GM04503 (cell line): Measurements from ENCODE around the gene OR8D2.

Source experiments
- DNase-seq: peaks from one replicate; pipeline ENCODE4 v3.0.0-alpha.2; 2012; ENCODE audit warnings: low read depth

Gene OR8D2, protein sequence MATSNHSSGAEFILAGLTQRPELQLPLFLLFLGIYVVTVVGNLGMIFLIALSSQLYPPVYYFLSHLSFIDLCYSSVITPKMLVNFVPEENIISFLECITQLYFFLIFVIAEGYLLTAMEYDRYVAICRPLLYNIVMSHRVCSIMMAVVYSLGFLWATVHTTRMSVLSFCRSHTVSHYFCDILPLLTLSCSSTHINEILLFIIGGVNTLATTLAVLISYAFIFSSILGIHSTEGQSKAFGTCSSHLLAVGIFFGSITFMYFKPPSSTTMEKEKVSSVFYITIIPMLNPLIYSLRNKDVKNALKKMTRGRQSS

DNA sequence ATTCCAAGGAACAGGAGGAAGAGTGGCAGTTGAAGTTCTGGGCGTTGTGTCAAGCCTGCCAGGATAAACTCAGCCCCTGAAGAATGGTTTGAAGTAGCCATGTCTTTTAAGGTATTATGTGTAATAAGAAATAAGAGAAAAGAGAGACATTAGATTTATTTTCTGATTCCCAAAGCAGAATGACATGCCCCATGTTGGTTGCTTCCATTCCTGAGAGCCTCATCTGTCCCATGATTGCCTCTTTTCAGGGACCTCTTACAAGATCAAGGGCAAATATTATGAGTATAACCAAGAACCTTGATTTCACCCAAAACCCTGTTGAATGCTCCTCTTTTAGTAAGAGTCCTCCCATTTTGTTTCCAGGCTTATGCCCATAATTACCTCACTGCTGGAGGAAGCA, at the start of gene OR8D2:
Gene OR8D2 (minus strand): TSS at position 101 of the 400 bp plus-strand sequence. CDS start 0 bp downstream, at position 101.
- no peak for DNase-seq

DNA sequence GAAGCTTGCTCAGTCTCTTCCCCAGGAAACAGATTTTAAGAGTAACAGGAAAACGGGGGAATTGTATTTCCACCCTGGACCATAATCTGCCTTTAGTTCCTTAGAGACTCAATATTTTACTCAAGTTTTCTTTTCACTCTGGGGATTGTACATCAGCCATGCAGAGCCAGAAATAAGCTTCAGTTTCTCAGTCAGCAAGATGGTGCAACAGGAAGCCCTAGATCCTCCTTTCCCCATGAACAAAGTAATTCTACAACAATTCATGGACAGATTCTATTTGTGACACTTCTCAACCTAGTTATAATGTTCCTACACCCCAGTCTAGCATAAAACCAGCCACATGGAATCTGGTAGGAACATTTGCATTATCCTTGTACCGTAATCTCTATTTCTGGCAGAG, 39.6 kb upstream of the OR8D2 start:
- no peak for DNase-seq

DNA sequence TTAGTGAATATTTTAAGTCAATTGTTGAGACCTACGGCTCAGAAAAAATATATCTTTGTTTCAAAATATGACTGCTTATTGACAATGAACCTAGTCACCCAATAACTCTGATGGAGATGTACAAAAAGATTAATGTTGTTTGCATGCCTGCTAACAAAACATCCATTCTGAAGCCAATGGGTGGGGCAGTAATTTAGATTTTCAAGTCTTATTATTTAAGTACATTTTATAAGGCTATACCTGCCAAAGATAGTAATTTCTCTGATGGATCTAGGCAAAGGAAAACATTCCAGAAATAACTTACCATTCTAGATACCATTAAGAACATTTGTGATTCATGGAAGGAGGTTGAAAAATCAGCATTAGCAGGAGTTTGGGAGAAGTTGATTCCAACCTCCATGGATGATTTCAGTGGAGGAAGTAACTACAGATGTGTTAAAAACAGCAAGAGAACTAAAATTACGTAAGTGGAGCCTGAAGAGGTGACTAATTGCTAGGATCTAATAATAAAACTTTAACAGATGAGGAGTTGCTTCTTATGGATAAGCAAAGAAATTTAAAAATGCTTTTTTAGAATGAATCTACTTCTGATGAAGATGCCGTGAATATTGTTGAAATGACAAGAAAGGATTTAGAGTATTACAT, 26.4 kb upstream of the OR8D2 start:
- DNase-seq = no peak

DNA sequence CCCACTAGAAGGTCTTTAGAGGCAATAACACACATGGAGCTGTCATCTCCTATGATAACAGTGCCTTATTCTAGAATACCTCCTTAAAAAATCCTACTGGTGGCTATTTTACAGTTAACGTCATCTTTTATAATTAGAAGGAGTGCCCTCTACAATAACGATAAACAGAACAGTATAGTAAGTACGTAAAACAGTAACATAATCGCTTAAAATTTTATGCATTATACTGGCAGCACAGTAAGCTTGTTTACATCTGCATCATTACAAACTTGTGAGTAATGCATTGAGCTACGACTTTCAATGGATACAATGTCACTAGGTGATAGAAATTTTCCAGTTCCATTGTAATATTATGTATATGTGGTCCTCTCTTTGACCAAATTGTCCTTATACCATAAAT, 24.3 kb upstream of the OR8D2 start:
- DNase-seq = no peak

DNA sequence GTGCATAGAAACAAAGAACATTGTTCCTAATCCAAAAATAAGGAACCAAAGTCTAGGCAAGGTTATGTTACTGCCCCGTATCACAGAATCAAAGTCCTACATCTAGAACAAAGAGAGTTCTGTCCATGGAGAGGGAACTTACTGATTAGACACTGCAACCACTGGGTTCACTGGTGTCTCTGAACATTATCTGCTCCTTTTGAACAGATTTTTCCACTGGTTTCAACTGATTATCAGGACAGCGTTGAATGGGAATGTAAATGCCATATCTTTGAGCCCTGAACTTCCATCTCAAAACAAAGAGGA, 20.1 kb upstream of the OR8D2 start:
- no peak for DNase-seq

DNA sequence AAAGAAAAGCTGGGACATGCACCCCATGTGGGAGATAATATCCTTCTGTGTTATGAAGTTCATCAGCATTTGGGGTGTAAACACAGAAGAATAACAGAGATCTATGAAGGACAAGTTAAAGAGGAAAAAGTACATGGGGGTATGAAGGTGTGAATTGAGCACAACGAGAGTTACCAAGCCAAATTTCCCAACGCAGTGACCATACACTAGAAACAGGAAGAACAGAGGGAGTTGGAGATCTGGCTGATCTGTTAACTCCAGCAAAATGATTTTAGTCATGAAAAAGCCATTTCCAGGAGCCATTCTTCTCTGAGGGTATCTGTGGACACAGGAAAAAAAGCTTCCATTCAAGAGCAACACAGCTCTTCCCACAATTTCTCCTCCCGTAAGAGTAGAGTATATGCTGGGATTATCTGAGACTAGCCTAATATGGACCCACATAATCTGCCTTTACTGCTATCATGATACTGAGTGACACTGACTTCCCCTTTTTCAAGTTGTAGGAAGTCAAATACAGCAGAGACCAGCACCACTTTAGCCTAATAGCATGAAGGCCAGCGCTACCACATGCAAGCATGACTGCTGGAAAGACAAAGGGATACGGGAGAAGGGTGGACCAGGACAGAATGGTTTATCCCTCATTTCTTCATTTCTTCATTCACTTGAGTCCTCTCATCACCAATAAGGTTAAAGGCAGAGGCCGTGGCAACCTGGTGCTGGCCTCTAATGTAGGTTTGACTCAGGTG, 19.6 kb upstream of the OR8D2 start:
- no peak for DNase-seq

DNA sequence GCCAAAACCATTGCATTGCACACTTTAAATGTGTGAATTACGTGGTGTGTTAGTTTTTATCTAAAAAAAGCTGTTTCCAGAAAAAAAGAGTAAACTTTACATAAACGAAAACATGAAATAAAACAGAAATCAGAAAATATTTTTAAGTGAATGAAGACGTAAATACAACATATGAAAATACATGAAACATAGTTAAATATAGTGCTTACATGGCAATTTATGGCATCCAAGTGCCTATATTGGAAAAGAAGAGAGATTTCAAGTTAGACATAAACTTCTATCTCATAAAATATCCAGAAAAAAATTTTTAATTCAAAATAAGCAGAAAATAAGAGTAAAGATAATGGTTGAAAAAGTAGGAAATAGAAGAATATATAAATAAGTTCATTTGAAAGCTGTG, 11.9 kb upstream of the OR8D2 start:
- no peak for DNase-seq

DNA sequence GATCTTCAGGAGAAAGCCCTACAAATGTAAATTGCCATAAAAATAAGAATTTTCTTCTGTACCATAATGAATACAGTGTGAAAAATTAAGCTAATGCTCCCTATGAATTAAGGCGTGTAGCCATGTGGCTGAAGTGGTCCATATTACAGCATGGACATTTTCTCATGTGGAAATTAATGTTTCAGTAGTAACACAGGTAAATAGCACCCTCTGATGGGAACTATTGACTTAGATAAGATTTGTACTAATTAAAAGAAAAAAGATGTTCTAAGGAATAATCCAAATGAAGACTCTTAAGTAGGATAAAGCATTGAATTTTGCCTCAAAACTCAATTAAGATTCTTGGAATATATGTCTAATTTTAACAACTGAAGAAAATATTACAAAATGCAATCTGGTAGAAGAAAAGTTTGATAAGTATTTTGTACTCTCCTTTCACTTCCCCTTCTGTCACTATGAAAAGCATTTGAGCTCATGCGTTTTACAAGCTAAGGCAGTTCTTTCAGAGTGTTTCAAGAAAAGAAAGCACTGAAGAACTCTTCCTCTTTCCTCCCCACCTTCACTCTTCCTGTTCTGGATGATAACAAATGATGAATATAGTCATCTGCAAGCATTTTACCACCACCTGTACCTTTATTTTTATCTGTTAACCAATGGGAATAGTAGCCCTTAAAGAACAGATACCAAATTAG, 9.9 kb upstream of the OR8D2 start:
- DNase-seq = no peak

DNA sequence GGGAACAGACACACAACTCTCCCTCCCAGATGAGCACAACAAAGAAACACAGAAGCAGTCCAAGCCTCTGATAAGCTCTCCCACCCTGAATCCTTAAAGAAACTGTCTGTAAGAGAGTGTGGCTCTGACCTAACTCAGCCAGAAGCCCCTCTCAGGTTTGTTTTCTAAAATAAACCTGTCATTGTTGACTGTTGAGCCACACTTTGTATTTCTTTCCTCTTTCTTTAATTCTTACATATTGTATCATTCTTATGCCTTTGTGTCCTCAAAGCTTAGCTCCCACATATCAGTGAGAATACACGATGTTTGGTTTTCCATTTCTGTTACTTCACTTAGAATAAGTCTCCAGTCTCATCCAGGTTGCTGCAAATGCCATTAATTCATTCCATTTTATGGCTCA, 7.8 kb upstream of the OR8D2 start:
- DNase-seq = no peak

DNA sequence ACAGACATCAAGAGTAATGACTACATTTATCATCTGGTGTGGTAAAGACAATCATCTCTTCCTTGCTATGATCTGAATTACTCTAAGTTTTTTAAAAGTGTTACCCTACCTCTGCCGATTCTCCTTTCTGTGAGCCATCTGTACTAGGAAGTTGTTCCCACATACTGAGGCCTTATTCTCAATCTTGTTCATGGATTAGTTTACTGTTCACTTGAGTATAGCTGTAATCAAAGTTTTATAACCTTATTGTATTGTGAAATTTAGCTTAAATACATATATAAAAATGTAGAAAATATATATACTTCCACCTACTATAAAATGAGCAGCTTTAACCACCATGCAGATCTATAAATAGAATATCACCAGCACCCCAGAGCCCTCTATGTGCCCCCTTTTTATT, 2.4 kb upstream of the OR8D2 start:
- no peak for DNase-seq

DNA sequence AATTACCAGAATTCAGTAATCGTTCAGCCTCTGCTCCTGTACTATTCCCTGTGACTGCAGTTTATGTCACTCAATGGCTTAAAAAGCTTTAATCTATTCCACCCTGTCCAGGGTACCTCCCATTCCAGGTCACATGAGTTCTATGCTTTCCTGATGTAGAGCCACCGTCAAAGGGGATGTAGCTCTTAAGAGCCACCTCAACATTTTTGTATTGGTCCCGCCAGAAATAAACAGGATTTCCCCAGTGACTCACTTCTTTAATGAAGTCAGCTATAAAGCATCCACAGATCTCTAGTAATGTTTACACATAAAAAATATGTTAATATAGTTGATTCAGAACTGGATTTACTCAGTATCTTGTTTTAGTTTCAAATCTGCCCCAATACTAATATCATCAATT, 4.9 kb downstream of the OR8D2 start:
- no peak for DNase-seq

DNA sequence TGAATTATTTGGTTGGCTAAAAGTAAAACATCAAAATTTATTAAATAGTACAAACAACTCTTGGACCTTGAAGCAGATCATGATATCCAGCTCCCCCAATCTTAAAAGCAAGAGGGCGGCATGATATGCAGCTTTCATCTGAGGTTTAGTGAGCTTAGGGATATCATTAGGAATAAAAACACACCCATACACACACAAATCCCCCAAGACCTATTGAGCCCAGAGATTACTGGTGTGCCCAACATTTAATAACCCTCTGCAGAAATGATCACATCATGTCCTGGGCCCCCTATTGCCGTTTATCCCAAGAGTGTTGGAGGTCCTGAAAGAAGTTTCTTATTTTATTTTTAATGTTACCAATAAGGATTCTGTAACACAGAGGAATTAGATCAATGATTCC, 6.1 kb downstream of the OR8D2 start, which contains the start of gene OR8D1:
Gene OR8D1 (minus strand): TSS at position 101 of the 400 bp plus-strand sequence. CDS start 3,183 bp downstream, outside the sequence.
- no peak for DNase-seq

DNA sequence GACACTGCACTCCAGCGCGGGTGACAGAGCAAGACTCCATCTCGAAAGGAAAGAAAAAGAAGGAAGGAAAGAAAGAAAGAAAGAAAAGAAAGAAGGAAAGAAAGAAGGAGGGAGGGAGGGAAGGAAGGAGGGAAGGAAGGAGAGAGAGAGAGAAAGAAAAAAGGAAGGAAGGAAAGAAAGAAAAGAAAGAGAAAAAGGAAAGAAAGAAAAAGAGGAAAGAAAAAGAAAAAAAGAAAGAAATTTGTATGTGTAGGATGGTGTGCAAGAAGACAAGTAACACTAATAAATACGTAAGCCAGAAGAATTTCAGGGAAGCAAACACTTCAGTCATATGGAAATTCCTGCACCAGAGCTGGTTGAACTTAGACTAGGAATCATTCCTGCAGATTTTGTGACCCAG, 6.9 kb downstream of the OR8D2 start:
- DNase-seq = no peak

DNA sequence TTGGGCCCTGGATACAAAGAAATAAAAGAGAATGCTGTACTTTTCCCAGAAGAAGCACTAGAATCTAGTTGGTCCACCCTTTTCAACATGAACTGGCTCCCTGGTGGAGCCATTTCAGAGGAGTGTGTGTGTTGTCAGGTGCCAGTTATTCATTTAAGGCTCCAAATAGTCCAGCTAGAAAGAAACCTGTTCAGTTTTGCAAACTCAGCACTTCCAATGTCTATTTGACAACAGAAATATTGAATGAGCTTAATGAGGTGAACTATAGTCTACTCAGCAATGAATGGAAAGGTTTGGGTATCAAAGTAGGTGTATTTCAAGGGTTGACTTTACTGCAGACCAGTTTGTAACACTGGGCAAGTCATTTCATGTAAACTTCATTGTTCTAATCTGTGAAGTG, 8.3 kb downstream of the OR8D2 start:
- no peak for DNase-seq

DNA sequence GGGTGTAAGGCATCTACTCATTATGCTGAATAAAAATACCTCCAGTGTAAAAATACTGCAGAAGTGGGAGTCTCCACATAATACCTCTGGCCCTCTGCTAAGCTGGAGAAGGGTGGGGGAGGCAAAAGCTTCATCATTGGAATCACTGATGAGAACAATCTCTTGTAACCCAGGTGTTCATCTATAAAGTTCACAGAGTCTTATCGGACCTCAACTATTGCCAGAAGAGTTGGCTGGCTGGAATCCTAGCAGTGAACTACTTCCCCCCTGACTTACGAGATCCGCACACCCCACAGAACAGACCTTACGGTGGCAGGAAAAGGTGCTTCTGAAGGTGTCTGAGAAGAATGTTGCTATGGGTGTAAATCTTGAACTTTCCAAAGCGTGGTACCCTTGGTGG, 8.7 kb downstream of the OR8D2 start:
- DNase-seq = no peak

DNA sequence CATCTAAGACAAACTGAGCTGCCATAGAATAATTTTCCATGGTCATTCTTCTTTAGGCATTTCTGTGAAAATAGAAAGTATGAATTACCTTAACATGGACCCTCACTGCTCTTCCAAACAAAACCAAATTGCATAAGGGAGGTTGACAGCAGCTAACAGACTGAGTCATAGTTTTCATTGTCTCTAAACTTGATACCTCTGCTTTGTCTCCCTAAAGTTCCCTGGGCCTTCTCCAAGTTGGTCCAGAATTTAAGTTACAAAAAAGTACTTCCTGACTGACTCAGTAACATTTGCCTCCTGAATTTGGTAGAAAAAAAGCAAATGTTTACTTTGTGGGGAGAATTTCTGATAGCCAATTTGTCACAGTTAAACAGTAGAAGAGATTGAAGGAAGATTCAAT, 9.3 kb downstream of the OR8D2 start:
- no peak for DNase-seq

DNA sequence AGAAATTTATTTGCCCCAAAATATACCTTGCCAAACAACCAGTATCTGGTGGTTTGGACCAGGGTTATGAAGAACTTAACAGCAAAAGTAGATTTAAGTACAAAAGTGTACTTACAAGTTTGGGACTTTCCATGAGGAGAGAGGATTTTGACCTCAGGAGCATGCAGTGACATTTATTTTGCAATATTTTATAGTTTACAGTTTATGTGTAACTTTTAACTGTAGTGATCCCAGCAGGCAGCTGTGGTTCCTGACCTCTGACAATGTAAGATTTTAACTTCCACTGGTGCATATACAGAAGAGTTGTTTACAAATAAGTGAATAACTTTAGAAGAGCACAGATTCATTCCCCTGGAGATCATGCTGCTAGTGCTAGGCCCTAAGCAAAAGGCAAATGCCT, 12.9 kb downstream of the OR8D2 start:
- DNase-seq = no peak

DNA sequence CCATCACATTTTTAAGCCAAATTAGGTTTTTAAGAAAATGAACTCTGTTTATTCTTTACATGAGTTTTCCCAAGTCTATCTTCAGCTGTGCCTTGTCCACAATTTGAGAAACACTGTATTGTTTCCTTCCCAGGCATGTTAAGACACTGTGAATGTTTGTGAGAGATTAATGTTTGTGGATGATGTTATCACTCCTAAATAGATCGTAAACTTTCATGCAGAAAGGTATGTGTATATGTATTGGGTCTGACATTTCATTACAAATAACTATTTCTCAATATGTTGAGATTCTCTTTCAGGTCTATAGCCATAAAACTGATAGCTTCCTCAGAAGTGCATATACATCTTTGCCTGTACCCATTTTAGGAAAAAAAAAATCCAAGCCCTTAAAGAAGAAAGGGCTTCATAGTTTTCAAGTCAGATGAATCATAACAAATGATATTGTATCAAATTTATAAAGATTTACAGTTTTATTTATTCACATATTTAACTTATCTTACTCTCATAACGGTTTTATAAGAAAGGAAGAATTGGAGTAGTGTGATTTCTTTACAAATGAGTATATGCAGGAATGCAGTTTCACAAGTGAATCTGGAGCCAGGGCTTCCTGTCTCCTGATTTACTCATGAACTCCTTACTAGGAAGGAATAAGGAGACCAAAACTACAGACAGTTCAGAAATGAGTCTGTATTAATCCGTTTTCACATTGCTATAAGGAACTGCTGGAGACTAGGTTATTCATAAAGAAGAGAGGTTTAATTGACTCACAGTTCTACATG, 17.5 kb downstream of the OR8D2 start:
- DNase-seq = no peak

DNA sequence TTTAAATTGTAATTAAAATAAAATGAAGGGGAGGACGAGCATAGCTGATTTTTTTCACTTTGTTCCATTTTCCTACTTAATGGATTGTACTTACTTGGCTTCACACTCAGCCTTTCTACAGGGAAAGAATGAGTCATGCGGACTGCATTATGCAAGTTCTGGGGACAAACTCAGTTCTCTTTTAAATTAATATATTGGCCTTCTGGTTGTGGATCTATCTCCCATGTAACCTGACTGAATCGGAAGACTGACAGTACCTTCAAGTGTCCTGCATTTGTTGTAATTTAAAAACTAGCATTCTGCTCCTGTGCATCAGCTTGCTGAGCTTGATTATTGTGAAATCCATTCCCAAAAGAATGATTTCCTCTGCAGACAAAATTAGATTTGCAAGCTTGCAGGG, 18.4 kb downstream of the OR8D2 start:
- DNase-seq = no peak

DNA sequence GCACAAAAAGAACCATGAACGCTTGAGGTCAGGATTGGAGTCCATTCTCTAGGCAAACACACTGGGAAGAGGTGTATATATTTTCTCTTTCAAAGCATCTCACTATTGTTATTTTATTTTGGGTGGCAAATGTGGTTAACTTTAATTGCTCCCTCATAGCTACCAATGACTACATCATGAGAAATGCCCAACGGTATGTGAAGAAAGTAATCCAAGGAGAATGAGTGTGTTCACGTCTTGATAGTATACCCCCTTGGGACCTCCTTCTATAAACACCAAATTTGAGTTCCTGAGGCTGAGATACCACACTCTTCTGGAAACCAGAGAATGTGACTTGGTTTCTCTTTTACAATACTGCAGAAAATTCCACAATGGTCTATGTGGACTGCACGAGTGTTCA, 22.1 kb downstream of the OR8D2 start:
- DNase-seq = peak; percentile 34

DNA sequence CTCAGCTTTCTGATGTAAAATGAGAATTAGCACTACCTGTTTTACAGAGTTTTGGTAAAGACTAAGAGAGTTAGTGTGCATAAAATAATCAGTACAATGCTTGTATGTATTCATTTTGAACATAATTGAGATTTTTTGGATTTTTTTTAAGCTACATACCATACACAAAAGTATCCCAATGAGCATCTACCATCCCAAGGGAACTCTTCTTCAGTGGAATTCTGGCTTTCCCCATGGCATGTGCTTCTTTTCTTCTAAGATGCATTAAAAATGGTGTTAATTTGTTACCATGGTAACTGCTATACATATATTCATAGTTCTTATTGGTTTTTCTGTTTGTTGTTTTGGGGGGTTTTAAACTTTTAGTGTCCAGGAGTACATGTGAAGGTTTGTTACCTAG, 24.0 kb downstream of the OR8D2 start:
- DNase-seq = no peak

DNA sequence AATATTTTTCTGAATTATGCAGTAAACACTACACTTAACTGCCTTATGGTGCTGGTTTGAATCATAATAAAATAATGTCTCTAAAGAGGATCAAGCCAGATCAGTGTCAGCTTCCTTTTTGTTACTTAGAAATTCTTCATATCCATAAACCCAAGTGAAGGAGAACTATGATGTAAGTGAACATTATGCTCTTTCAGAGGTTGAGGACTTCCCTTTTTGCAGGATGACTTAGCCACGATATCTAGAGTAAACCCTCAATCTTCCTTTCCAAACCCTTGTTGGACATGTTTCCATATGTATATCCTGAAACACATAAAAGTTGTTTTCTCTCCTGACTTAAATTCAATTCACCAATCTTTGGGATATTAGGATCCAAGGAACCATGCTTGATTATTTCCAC, 25.3 kb downstream of the OR8D2 start:
- no peak for DNase-seq
